Stimulated activated naive CD8-positive, alpha-beta T cell treated with anti-CD3 and anti-CD28 coated beads, Interleukin-15, Interleukin-2, amounts not matched to agents 100 U/mL and 50 U/mL, for 24 hours (primary cell): ENCODE measurements around the gene KRT76.
"Not testable (repeated sequence)": the region's sequence is repeated elsewhere in the genome, so short reads cannot be mapped to it uniquely, and the experiment has no call there.

ENCODE experiments used
- ATAC-seq: fragments of 150-1000 bp; cut with Tn5 transposase; one replicate; pipeline ENCODE4 v1.10.0; 2021
- DNase-seq: peaks from one replicate; pipeline ENCODE4 v3.0.0; 2021

Gene KRT76

DNA sequence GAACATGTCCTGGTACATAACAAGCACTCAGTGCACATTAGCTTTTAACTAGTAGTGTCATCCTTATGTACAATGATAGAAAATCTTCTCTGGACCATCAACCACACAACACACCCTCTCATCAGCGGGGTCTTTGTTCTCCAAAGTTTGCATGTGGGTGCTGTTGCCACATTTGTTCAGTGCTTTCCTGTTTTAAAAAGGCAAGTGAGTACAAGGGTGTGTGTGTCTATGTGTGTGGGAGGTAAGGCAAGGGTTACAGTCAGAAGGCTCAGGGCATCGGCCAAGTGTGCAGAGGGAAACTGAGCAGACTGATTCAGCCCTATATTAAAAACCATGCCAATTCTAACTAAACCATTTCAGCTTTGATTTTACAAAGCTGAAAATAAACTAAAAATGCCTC lies 17.9 kb downstream of the KRT76 start:
- DNase-seq (no peak), ATAC-seq (no peak)

DNA sequence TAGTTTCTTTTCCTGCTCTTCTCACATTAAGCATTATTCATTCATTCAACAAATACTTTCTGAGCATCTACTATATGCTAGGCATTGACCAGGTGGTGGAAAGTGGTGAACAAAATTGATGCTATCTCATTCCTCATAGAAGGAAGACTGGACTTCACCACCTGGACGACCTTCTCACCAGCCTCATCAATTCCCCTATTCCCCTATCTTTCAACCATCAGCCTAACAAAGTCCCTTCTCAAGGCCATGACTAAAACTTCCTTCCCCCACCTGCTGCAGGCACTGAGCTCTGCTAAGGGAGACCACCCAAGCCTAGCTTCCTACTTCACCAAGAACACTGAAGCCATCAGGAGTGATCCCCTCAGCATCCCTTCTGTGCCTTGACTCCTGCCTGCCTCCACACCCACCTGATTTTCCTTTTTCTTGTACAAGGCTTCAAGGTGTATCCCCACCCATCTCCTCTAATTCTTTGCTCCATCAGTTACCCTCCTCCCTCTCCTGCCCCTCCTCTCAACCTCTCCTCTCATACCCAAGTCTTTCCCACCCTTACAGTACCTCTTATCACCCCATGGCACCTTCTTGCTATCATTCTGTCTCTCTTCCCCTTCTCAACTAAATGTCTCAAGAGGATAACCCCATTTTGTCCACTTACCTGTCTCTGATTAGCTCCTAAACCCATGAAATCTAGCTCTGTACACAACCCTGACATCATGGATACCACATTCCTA lies 19.5 kb downstream of the KRT76 start:
- ATAC-seq = no peak
- no peak for DNase-seq

DNA sequence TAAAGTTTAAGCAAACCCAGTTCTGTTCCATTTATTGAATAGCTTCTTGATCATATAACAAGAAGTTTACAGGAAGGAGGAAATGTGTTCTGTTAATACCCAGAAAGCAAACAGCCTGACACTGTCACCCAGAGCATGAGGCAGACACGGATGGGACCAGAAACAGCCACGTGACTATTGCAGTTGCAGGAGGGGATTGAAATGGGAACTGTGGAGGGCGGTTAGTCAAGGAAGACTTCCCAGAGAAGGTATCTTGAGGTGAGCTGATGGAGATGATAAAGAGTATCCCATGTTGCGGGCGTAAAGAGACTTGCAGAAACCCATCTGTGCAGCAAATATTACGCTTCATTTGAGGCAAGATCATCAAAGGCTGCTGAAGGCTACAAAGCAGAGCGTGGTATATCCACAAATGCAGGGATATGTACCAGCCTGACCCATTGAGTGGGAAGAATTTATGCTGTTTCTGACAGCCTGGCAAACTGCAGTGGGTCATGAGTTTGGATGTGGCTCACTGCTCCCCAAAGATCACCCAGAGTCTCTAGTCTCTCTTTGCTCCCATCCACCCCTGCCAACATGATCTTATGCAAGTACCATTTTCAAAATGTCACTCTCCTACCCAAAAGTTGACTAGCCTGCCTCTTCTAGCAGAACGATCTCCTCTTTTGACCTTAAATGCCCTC lies 20.7 kb downstream of the KRT76 start:
- DNase-seq (no peak), ATAC-seq (no peak)

GRCh38 chr12:52755533-52755932 lies 21.6 kb downstream of the KRT76 start:
- ATAC-seq (no peak), DNase-seq (no peak)

GRCh38 chr12:52754135-52754534 lies 23.0 kb downstream of the KRT76 start:
- DNase-seq (no peak), ATAC-seq (no peak)

DNA sequence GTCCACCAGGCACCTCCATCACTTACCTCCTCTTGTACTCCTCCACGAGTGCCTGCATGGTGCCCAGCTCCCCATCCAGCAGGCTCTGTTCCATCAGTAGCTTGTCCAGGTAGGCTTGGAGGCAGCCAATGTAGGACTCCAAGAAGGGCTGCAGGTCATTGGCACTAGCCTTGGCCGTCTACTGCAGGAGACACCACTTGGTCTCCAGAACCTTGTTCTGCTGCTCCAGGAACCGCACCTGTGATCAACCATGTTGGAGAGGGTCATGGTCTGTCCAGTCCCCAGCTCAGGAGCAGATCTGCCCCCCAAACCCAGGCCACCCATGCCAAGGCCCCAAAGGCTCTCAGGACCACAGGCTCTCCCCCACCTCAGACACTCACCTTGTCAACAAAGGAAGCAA lies 23.9 kb downstream of the KRT76 start:
- no peak for ATAC-seq
- DNase-seq = no peak

DNA sequence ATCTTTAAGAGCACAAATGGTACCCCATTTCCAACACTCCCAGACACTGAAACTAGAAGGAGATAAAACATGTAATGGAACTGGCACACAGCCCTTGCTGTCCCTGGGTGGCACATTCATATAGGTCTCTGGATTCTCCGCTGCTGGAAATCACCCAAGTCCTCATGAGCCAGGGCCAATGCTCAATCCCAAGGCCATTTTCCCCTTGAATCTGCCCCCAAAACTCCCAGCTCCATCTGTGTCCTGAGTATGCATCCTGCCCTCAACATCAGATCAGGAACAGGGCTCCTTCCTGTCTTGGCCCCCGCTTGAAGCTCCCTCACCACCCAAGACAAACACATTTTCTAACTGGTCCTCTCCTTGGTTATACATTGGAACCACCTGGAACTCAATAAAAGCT lies 24.6 kb downstream of the KRT76 start:
- ATAC-seq (no peak), DNase-seq (no peak)

DNA sequence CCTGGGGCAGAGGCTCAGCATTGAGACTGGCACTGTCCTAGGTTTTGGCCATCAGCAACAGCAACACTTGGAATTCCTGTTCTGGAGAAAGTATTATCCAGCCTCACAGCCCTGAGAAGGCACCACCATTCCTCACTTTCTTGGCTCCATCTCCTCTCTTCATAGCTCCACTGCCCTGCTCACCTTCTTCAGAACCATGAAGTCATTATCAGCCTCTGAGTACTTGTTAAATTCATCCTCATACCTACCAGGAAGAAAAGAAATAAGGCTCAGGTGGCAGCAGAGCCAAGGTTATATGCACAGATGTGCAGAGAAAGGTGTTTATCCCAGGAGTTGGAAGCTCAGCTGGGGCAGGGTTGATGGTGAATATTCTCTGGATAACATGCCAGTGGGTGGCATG lies 25.4 kb downstream of the KRT76 start:
- ATAC-seq = no peak
- DNase-seq = no peak

DNA sequence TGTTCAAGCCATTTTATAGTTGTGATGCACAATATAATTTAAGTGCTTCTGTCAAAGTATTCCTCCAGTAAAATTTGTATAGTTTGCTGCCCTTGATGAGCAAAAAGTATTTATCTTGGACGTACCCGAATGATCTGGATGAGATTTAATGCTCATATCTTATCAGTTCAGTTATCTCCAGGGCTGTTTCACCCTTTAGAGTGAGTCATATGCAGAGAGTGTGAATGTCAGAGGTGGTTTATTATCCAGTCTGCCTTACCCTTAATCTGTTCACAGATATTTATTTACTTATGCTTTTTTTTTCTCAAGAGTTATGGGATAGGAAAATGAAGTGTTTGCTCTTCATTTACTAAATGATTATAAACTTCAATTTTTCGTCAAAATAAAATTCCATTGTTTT lies 26.6 kb downstream of the KRT76 start:
- ATAC-seq, DNase-seq: not testable (repeated sequence)

DNA sequence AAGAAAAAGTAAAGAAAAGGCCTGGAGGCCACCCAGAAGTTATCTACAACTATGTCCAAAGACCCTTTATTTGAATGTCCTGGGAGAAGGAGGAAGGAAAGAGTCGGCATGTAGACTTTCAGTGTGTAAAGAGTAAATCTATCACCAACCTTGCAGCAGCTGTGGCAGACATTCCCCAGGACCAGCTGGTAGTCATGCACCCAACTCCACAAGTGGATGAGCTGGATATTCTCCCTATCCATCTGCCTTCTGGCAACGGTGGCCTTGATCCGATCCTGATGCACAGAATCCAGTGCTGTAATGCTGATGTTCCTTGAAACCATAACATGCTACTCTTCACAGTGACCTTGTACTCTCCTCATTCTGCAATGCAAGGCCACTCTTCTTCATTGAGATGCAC lies 27.3 kb downstream of the KRT76 start:
- no peak for ATAC-seq
- no peak for DNase-seq

DNA sequence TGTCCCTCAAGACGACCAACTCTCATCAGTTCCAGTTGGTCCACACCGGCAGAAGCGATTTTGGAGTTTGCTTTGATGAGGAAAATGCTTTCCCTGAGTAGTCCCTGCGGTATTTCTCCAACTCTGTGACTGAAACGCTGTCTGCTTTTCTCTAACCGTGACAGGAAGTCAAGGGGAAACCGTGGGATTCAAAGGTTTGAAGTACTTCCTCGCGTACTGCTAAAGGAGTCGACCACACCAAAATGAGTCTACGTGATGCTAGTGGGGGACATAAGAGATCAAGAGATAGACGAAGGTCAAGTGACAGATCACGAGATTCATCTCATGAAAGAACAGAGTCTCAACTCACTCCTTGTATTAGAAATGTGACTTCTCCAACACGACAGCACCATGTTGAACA lies 28.6 kb downstream of the KRT76 start:
- DNase-seq (no peak), ATAC-seq (no peak)

DNA sequence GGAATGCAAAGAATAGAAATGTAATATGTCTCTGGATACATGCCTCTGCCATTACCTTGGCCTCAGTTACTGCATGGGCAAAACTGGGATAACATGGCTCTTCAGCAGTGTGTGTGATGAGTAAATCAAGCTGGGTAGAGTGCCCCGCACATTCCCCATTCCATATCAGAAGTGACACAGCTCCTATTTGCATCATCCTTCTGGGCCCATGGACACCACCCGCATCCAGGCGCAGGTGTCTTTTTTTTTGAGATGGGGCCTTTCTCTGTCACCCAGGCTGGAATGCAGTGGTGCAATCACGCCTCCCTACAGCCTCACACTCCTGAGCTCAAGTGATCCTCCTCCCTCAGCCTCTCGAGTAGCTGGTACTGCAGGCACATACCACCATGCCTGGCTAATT lies 31.6 kb downstream of the KRT76 start:
- DNase-seq (no peak), ATAC-seq (no peak)

GRCh38 chr12:52744493-52745156 lies 32.5 kb downstream of the KRT76 start:
- ATAC-seq (no peak), DNase-seq (no peak)

GRCh38 chr12:52742822-52743457 lies 34.2 kb downstream of the KRT76 start:
- no peak for DNase-seq
- ATAC-seq = no peak

DNA sequence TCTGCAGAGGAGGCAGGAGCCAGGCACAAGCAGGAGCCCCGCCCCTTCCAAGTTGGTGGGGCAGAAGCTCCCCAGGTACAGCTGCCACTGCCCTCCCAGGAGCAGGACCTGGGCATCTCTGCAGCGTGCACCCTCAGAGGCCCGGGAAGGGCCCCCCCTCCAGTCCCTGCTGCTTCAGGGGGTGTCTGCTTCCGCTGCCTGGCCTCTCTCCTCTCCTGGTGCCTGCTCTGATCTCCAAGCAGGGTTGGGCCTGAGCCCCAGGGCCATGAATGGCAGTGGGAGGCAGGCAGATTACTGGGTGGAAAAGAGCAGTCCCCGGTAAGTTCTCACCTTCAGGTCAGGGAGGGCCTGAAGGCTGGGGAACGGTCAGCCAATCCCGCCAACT lies 35.0 kb downstream of the KRT76 start:
- DNase-seq = no peak

GRCh38 chr12:52741375-52742195 lies 35.6 kb downstream of the KRT76 start:
- DNase-seq (peak; percentile 78), ATAC-seq (no peak)

More for the DNA sequence above, 35.0 kb downstream of the KRT76 start:
- ATAC-seq = no peak

DNA sequence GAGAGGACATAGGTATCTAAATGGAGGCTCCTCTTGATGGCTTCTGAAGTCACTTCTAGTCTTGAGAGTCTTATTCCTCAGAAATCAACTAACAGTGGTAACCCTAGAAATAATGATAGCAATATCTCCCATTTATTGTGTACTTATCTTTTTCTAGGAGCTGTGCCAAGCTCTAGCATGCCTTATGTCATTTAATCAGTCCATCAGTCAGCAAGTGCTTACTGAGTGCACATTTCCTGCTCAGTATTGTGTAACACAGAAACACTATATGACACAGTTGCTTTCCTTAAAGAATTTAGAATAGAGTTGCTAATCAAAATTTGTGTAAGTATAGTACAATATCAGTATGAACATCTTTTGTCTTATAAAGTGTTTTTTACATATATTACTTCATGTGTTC lies 36.6 kb downstream of the KRT76 start:
- ATAC-seq = no peak
- DNase-seq = no peak

DNA sequence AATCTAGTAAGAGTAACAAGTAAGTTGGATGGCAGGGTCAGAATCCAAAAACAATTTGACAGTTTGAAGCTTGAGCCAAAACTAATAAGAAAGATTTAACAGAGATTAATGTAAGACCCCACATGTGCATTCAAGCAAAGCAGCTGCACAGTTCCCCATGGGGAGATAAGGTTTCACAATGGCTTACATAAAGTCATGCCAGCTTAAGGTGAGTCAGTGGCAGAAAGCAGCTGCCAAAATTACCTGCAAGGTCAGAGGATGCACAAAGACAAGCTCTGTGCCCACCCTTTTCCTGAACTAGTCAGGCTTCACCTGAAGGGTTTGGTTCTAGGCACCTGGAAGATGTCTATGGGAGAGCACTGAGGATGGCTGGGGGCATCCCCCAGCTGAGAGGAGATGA lies 37.2 kb downstream of the KRT76 start:
- no peak for DNase-seq

GRCh38 chr12:52735816-52736632 lies 41.1 kb downstream of the KRT76 start:
- no peak for ATAC-seq
- no peak for DNase-seq

More for the DNA sequence above, 37.2 kb downstream of the KRT76 start:
- ATAC-seq = no peak

DNA sequence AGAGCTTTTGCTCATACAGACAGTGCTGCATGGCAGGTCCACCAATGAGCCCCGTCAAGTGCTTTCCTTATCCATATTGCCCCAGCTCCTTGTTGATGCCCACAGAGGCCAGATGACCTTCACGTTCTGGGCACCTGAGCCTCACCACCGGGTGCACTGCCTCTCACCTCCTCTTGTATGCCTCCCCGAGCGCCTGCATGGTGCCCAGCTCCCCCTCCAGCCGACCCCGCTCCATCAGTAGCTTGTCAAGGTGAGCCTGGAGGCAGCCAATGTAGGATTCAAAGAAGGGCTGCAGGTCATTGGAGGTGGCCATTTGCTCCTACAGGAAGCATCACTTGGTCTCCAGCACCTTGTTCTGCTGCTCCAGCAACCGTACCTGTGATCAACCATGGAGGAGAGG lies 42.0 kb downstream of the KRT76 start:
- DNase-seq = no peak
- ATAC-seq = no peak

GRCh38 chr12:52730793-52731192 lies 46.4 kb downstream of the KRT76 start:
- ATAC-seq (no peak), DNase-seq (no peak)
